B cell (primary cell): ENCODE data around the gene INTS3. TPM values are rescaled to one million over a fixed set of nuclear protein-coding genes. Genes with fewer than 3 reads are reported as not detected.

Experiments used
- ATAC-seq: fragments of 200-7000 bp; cut with Tn5 transposase; one replicate; pipeline ENCODE4 v1.10.0; 2021; ENCODE audit warnings: low read depth, mild to moderate bottlenecking, moderate number of reproducible peaks, moderate library complexity
- CTCF ChIA-PET: fragments of 350-600 bp; sonication (Branson Sonifier 250); formaldehyde crosslinking; loops from one replicate; lab custom pipeline; 2021; ENCODE audit warnings: antibody characterized with exemption, inconsistent platforms; lab: Charles Lee
- POLR2A ChIA-PET: fragments of 350-600 bp; sonication (Branson Sonifier 250); formaldehyde crosslinking; loops from one replicate; lab custom pipeline; 2021; ENCODE audit warnings: antibody characterized with exemption; lab: Charles Lee
- DNase-seq: peaks from one replicate; pipeline ENCODE4 v3.0.0; 2013
- H2AFZ ChIP-seq: 2 replicates; pipeline ENCODE4 v1.6.1; 2012; ENCODE audit warnings: mild to moderate bottlenecking, low read depth, low read length; ENCODE audit not compliant: insufficient read depth, poor library complexity, severe bottlenecking
- H3K27ac ChIP-seq, 2 donors: 1 replicate in 1 of 2; 2 replicates in 1 of 2; pipeline ENCODE4 v1.5.1; 2012 to 2013; ENCODE audit warnings: low read length in 2 of 2, mild to moderate bottlenecking in 2 of 2, moderate library complexity in 1 of 2
- H3K27me3 ChIP-seq, 4 experiments: fragments of 200-600 bp in 1 of 4; sonication (generic) in 1 of 4; replicated peaks in 1 of 4; 1 replicate in 2 of 4; 2 replicates in 2 of 4; pipeline versions ENCODE4 v1.6.1 to v1.7.0; 2013 to 2016; ENCODE audit warnings: low read length in 3 of 4, mild to moderate bottlenecking in 2 of 4, mixed read lengths in 1 of 4, moderate library complexity in 1 of 4; ENCODE audit not compliant: insufficient read depth in 4 of 4, control insufficient read depth in 3 of 4; ENCODE audit errors: control extremely low read depth in 1 of 4
- H3K36me3 ChIP-seq, 2 experiments: replicated peaks in 1 of 2; 1 replicate in 1 of 2; 2 replicates in 1 of 2; pipeline versions ENCODE4 v1.6.1 to v1.7.1; 2013; ENCODE audit warnings: low read length in 1 of 2; ENCODE audit not compliant: insufficient read depth in 2 of 2, control insufficient read depth in 1 of 2; ENCODE audit errors: control extremely low read depth in 1 of 2, extremely low read depth in 1 of 2
- H3K4me1 ChIP-seq, 2 donors: fragments of 200-600 bp in 1 of 2; sonication (generic) in 1 of 2; 1 replicate in 1 of 2; 2 replicates in 1 of 2; pipeline versions ENCODE4 v1.5.1 to v1.6.1; 2013 to 2017; ENCODE audit warnings: low read length in 2 of 2; ENCODE audit not compliant: control insufficient read depth in 2 of 2, insufficient read depth in 2 of 2
- H3K4me2 ChIP-seq: replicated peaks from 2 replicates; pipeline ENCODE3; 2012; ENCODE audit warnings: mild to moderate bottlenecking, low read depth, low read length; ENCODE audit not compliant: poor library complexity, severe bottlenecking
- H3K4me3 ChIP-seq, 5 experiments: fragments of 200-600 bp in 1 of 5; sonication (generic) in 1 of 5; 1 replicate in 3 of 5; 2 replicates in 2 of 5; pipeline versions ENCODE4 v1.5.1 to v1.7.0; 2011 to 2016; ENCODE audit warnings: low read length in 4 of 5, mild to moderate bottlenecking in 4 of 5, low read depth in 2 of 5, control low read depth in 1 of 5, moderate library complexity in 1 of 5; ENCODE audit not compliant: insufficient read depth in 1 of 5; ENCODE audit errors: control extremely low read depth in 1 of 5, extremely low read depth in 1 of 5
- H3K79me2 ChIP-seq: fragments of 200-600 bp; sonication (generic); one replicate; pipeline ENCODE4 v1.6.0; 2016; ENCODE audit warnings: low read length; ENCODE audit not compliant: control insufficient read depth, insufficient read depth
- H3K9ac ChIP-seq: fragments of 200-600 bp; sonication (generic); 2 replicates; pipeline ENCODE4 v1.6.1; 2017; ENCODE audit warnings: mild to moderate bottlenecking, low read length, moderate library complexity
- H3K9me3 ChIP-seq, 3 donors: one replicate each; pipeline versions ENCODE4 v1.6.1 to v1.7.1; 2013; ENCODE audit warnings: low read length in 2 of 3; ENCODE audit not compliant: control insufficient read depth in 2 of 3, insufficient read depth in 1 of 3; ENCODE audit errors: control extremely low read depth in 1 of 3
- H4K20me1 ChIP-seq: 2 replicates; pipeline ENCODE4 v1.6.0; 2012; ENCODE audit warnings: mild to moderate bottlenecking, low read length; ENCODE audit not compliant: insufficient read depth, control insufficient read depth, poor library complexity, severe bottlenecking
- H3K27ac Mint-ChIP-seq: one replicate; pipeline ENCODE4 v1.8.0; 2021; ENCODE audit warnings: mixed read lengths
- H3K27me3 Mint-ChIP-seq: one replicate; pipeline ENCODE4 v1.8.0; 2021; ENCODE audit warnings: mixed read lengths
- H3K4me1 Mint-ChIP-seq: one replicate; pipeline ENCODE4 v1.8.0; 2021; ENCODE audit warnings: mixed read lengths
- H3K4me3 Mint-ChIP-seq: one replicate; pipeline ENCODE4 v1.8.0; 2021; ENCODE audit warnings: mixed read lengths
- H3K9me3 Mint-ChIP-seq: one replicate; pipeline ENCODE4 v1.8.0; 2022; ENCODE audit warnings: mixed read lengths; ENCODE audit not compliant: insufficient read depth
- EZH2 ChIP-seq: IDR thresholded peaks from 2 replicates; pipeline ENCODE4 v1.6.1; 2012; ENCODE audit warnings: borderline replicate concordance, low read depth, mild to moderate bottlenecking, moderate library complexity, low read length; ENCODE audit not compliant: insufficient read depth, poor library complexity, severe bottlenecking
- WGBS: methylation state at CpG from one replicate; pipeline ENCODE4 v1.1.5; 2013; ENCODE audit warnings: missing lambda C conversion rate; ENCODE audit not compliant: insufficient coverage; 5-methylcytosine and 5-hydroxymethylcytosine counted together
- intact Hi-C: fragments of 100-400 bp; cut with micrococcal nuclease; formaldehyde crosslinking; loops from one replicate; pipeline ENCODE4 v1.10.0; 2022
- polyA plus RNA-seq: library from polyadenylated mRNA; depleted of rRNA; stranded (reverse); fragments of >200 nt; gene quantifications from 2 replicates; pipeline ENCODE4 v1.2.3, GENCODE V29; 2012
- total RNA-seq, 2 donors: library from RNA; stranded (reverse); fragments of 120-200 nt in 1 of 2; gene quantifications; 1 replicate in 1 of 2; 2 replicates in 1 of 2; pipeline versions ENCODE4 v1.2.3 to v1.2.4, GENCODE V29; 2013 to 2022
- TF ChIP-seq, protein P1 (sequence below): fragments of 200-600 bp; IDR thresholded peaks from one replicate; pipeline ENCODE4 v1.8.0; 2022; ENCODE audit warnings: antibody characterized with exemption, mild to moderate bottlenecking

The INTS3 gene
- total and polyA plus RNA-seq, 2 donors (not counting 1 experiment from before 2014, with no cell fraction given), result 69.1 to 84.1 TPM

DNA sequence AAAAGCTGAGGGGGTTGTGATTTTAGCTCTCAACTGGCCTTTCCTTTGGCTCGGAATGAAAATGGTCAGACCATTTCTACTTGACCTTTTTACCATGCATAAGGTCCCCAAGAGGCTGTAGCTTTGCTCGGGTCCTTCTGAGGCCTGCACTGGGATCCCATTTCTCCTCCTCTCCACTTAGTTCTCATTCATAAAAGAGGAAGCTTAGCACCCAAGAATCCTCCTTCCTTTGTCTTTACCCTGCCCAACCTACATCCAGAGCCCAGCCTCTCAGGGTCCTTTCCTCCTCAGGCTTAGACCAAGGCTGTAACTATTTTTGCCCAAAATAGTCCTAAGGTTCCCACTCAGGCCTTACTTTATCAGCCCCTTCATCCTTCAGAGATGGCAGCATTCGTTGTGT is 41.4 kb downstream of the INTS3 start:
- Histone ChIP-seq H3K9me3 (no peaks in the 10 kb centered on the region), H2AFZ (no peak overlapping the region), H3K9ac (no peak overlapping the region), H3K4me2 (no peak overlapping the region), H3K4me1 (peaks cover 16 to 20% of the 10 kb centered on the region in 2 donors), H3K79me2 (no peaks in the 10 kb centered on the region), H3K36me3 (peaks cover 4 to 52% of the 10 kb centered on the region in 2 experiments), H3K27ac (no peak overlapping the region), H4K20me1 (no peaks in the 10 kb centered on the region), H3K4me3 (no peak overlapping the region), H3K27me3 (no peaks in the 10 kb centered on the region)
- intact Hi-C loops, result no loop called here
- peaks cover 27% of the 10 kb centered on the region for H3K4me1 Mint-ChIP-seq
- ChIA-PET POLR2A (no interaction called here), CTCF (no interaction called here)
- TF ChIP-seq, protein P1, sequence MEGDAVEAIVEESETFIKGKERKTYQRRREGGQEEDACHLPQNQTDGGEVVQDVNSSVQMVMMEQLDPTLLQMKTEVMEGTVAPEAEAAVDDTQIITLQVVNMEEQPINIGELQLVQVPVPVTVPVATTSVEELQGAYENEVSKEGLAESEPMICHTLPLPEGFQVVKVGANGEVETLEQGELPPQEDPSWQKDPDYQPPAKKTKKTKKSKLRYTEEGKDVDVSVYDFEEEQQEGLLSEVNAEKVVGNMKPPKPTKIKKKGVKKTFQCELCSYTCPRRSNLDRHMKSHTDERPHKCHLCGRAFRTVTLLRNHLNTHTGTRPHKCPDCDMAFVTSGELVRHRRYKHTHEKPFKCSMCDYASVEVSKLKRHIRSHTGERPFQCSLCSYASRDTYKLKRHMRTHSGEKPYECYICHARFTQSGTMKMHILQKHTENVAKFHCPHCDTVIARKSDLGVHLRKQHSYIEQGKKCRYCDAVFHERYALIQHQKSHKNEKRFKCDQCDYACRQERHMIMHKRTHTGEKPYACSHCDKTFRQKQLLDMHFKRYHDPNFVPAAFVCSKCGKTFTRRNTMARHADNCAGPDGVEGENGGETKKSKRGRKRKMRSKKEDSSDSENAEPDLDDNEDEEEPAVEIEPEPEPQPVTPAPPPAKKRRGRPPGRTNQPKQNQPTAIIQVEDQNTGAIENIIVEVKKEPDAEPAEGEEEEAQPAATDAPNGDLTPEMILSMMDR, result no peak
- TF ChIP-seq EZH2, result no peak
- no peaks in the 10 kb centered on the region for H3K9me3 Mint-ChIP-seq
- no peaks in the 10 kb centered on the region for H3K27me3 Mint-ChIP-seq
- H3K4me3 Mint-ChIP-seq, result no peak overlapping the region
- H3K27ac Mint-ChIP-seq, result no peak overlapping the region
- DNase-seq, result no peak
- WGBS, result 90% methylated on average over 3 of the region's 3 CpGs
- no peak for ATAC-seq

DNA sequence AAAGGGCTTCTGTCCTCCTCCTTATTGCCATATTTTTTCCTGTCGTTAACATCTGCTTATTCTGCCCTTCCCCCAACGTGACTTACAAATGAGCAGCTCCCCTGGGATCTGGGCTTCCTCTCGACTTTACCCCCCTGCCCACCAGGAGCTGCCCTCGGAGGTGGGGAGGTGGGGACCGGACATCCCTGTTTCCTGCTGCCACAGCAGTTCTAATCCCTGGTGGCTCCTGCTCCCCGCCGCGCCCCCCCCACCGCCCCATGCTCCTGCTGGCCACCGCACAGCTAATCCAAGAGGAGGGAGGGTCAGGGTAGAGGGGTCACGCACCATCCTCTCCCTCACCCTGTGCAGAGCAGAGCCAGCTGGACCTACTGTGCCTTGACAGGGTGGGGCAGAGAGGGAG is 42.9 kb downstream of the INTS3 start:
- no peak overlapping the region for H3K27ac Mint-ChIP-seq
- Histone ChIP-seq H3K4me2 (peak overlapping the region; percentile 51), H4K20me1 (no peaks in the 10 kb centered on the region), H3K36me3 (peaks cover 0 to 46% of the 10 kb centered on the region in 2 experiments), H3K9ac (no peak overlapping the region), H3K9me3 (no peaks in the 10 kb centered on the region), H2AFZ (no peak overlapping the region), H3K4me1 (peaks cover 22 to 32% of the 10 kb centered on the region in 2 donors), H3K79me2 (no peaks in the 10 kb centered on the region), H3K27me3 (no peaks in the 10 kb centered on the region), H3K4me3 (no peak overlapping the region), H3K27ac (no peak overlapping the region)
- peaks cover 33% of the 10 kb centered on the region for H3K4me1 Mint-ChIP-seq
- no peaks in the 10 kb centered on the region for H3K27me3 Mint-ChIP-seq
- TF ChIP-seq EZH2, result no peak
- ATAC-seq (no peak), DNase-seq (peak; percentile 21)
- intact Hi-C loops, result no loop called here
- H3K4me3 Mint-ChIP-seq, result no peak overlapping the region
- H3K9me3 Mint-ChIP-seq, result no peaks in the 10 kb centered on the region
- 0% methylated on average over 1 of the region's 11 CpGs for WGBS
- POLR2A ChIA-PET, result interaction anchor here (0.6 to 1.1 kb wide), 3 partner anchors 22 to 220 kb away, joined by 3 to 7 read pairs (median 4); partner anchors contain the start of gene RPS27
- CTCF ChIA-PET, result interaction anchor here (0.6 to 2.0 kb wide), 5 partner anchors 93 to 260 kb away, joined by 3 to 5 read pairs (median 3); no protein-coding TSS in a partner anchor
